T-helper 2 cell treated with Interferon-gamma antibody and Interleukin-4, amounts not matched to agents 100 ng/mL and 5 ng/mL, for 36 hours (primary cell): ENCODE results near the gene FBXO34. TPM values are rescaled to one million over a fixed set of nuclear protein-coding genes. Genes with fewer than 3 reads are reported as not detected.
"Not testable (repeated sequence)": the region's sequence is repeated elsewhere in the genome, so short reads cannot be mapped to it uniquely, and the experiment has no call there.

Source experiments
- intact Hi-C: fragments of 100-400 bp; cut with micrococcal nuclease; formaldehyde crosslinking; loops from one replicate; pipeline ENCODE4 v1.15.1; 2023
- total RNA-seq: library from RNA; stranded (reverse); gene quantifications from 2 replicates; pipeline ENCODE4 v1.2.3, GENCODE V29; 2022

The FBXO34 gene
- total RNA-seq, 1 donor from 2014 or later = 21.9 TPM

DNA sequence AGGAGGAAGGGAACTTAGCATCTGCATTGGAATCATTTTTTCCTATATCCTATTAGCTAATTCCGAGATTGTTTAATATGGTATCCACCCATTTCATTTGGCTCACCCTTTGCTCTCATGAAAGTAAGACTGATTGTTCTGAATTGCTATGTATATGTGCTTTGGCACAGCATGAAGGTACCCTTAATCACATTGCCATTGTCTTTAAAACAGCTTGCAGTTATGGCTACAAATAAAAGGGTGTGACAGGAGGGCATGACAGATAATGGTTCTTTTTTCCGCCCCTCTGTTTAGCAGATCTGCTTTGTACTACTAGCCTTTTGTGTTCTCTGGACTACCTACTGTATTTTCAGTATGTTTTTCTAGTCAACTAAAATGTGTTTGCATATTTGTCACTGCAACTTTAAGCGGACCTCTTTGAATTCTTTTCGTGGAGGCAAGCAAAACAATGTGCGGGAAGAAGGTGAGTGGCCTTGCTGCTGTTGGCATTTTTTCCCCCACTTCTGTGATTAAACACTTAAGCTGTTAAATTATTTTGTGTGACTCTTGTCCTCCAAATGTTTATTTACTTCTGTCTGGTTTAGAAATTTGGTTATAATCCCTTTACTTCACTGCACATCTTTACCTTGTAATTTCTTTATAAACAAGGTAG lies 35.8 kb downstream of the FBXO34 start:
- intact Hi-C loops = no loop called here

DNA sequence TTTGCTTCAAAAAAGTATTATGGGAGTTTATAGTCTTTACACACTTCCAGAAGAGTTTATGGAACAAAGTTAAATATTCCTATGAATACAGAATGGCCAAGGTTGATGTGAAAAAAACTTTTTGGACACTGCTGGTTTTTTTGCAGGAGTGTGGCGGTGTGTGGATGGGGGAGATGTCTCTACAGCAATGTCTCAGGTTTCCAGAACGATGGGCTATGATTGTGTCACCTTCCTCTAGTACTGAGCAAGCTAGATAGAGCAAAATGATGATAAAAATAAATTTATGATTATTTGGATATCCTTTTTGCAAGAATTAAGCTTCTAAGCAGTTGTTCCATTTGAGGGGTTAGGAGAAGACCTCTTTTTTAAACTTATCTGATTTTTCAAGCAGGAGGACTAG lies 37.9 kb downstream of the FBXO34 start:
- intact Hi-C loops = no loop called here

DNA sequence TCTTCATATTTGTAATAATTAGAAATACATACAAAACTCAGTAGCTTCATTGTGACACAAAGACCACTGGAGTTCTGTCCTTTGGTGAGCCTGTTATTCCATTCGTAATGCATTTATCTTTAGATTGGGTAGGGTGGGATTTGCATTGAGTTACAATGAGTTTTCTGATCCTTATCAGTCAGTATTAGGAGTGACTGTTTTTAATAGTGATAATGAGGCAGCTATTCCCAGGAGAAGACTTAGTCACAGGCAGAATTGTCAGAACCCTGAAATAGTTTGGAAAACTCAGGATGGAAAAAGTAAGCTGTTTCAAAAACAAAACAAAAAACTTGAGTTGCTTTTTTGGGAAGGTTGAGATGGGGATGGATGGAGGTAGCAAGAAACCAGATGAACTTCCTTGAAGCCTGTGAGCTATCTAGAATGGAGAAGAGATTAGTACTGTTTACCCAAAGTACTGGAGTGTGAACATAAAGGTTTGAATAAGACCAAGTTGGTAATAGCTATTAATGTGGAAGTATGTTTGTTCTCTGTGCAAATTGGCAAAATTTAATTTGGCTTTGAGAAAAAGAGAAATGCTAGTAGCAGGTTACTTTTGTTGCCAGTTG lies 38.6 kb downstream of the FBXO34 start:
- intact Hi-C loops = no loop called here

DNA sequence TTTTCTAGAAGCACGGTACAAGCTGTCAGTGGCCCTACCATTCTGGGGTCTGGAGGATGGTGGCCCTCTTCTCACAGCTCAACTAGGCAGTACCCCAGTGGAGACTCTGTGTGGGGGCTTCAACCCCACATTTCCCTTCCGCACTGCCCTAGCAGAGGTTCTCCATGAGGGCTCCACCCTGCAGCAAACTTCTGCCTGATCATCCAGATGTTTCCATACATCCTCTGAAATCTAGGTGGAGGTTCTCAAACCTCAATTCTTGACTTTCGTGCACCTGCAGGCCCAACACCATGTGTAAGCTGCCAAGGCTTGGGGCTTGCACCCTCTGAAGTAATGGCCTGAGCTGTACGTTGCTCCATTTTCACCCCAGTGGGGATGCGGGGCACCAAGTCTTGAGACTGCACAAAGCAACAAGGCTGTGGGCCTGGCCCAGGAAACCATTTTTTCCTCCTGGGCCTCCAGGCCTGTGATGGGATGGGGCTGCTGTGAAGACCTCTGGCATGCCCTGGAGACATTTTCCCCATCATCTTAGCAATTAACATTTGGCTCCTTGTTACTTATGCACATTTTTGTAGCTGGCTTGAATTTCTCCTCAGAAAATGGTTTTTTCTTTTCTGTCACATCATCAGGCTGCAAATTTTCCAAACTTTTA lies 41.3 kb downstream of the FBXO34 start:
- intact Hi-C loops = not testable (repeated sequence)

DNA sequence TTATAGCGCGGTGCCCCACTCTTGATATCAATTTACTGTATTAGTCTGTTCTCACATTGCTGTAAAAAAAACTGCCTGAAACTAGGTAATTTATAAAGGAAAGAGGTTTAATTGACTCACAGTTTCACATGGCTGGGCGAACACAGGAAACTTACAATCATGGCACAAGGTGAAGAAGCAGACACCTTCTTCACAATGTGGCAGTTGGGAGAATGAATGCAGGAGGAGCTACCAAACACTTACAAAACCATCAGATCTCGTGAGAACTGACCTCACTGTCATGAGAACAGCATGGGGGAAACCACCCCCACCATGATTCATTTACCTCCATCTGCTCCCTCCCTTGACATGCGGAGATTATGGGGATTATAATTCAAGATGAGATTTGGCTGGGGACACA lies 42.3 kb downstream of the FBXO34 start:
- intact Hi-C loops = no loop called here

DNA sequence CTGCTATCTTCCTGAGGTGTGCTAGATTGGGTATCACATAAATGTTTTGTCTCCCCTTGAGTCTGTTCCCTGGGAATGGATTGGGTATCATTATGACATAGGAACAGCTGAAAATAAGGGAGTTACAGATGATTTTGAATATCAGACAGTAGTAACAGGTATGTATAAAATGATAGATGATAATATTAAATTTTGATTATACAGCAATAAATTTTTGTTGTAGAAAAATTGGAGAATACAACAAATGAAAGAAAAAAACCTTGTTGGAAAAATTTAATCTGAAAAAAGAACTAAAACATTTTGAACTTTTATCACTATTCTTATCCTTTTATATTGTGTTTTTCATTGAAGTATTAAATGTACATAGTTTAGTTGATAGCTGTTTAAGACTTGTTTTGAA lies 43.2 kb downstream of the FBXO34 start:
- intact Hi-C loops = no loop called here

DNA sequence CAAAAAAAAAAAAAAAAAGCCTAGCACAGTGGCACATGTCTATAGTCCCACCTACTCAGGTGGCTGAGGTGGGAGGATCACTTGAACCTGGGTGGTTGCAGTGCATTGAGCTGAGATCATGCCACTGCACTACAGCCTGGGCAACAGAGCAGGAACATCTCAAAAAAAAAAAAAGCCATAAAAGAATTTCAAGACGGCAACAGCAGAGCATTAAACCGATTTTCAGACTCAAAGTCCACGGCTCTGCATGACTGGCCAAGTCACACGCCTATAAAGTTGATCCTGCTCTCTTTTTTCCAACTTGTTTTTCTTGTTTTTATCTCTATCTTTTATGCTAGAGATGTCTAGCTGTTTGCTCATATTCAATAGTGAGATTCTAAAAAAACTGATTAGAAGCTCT lies 45.3 kb downstream of the FBXO34 start:
- intact Hi-C loops = no loop called here

DNA sequence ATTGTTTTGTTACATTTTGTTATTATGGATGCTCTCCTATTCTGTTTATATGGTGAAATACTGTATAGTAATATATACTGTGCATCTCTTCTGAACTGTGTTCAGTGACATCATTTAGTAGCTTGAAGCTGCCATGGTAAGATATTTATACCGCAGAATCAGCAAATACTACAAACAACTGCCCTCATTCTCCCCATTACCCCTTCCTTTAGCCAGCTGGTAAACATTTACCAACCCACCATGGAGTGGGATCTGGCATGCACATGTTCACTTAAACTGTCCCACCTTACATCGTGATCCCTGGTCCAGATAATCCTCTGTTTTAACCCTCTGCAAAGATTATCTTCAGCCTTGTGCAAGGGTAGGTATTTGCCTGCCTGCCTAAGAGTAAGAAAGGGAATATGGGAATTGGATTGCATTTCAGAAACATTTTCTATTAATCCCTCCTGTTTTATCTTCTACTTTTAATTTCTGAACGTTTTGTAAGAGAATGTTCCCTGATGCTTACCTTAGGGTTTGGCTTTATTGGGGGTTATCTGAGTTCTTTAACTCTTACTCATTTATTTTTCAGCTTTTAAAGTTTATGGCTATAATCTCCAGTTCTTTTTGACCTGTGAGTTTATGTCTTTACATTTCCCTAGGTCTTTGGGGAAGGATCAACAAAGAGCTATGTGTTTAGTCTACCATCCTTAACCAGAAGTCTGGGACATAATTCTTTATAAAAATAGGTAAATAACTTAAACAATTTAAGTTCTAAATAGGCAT lies 46.5 kb downstream of the FBXO34 start:
- intact Hi-C loops = no loop called here

DNA sequence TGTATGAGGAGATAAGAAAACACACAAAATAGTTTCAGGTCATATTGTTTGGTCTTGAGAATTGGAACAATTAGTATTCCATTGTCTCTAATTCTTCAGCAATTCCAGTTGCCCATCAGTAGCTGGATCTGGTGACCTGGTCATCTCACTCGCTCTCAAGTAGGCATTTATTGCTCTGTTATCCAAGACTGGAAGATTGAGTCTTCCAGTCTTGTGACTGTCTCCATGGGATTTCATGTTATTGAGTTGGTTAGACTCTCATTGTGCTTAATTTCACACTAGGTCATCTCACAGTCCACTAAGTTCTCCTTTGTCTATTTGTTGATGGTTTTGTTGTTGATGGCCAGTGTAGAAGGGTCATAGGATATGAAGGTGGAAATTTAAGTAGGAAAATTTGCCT lies 47.5 kb downstream of the FBXO34 start:
- intact Hi-C loops = no loop called here

DNA sequence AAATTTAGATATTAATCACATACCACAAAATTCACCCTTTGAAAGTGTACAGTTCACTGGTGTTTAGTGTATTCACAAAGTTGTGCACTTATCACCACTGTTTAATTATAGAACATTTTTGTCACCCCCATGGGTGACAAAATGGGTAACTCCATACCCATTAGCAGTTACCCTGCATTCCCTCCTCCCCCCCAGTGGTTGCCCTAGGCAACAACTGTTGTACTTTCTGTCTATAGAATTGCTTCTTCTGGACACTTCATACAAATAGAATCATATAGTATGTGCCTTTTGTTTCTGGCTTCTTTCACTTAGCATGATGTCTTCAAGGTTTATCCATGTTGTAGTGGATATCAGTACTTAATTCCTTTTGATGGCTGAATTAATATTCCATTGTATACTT lies 52.7 kb downstream of the FBXO34 start:
- intact Hi-C loops = no loop called here

DNA sequence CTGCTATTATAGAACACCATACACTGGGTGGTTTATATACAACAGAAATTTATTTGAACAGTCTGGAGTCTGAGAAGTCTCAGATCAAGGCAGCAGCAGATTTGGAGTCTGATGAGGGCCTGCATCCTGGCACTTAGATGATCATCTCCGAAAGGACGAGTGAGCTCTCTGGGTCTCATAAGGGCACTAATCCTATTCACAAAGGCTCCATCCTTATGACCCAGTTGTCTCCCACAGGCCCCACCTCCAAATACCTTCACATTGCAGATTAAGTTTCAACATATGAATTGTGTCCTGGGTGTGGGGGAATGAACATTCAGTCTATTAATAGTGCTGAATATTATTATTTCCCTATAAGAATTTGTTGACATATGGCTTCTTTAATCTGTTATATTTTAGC lies 53.6 kb downstream of the FBXO34 start:
- intact Hi-C loops = no loop called here

DNA sequence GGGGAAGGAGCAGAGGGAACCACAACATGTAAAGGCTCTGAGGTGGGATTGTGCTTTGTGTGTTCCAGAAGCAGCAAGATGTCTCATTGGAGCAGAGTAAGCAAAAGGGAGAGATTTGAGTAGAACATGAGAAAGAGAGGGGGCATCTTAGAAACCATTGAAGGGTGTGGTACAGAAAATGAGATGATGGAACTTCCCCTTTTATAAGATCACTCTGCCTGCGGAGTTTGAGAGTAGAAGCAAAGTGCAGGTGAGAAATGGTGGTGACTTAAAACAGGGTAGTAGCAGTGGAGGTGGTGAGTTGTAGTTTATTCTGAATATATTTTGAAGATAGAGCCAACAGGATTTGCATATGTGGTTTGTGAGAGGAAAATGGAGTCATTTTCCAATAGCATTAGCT lies 56.0 kb downstream of the FBXO34 start:
- intact Hi-C loops = no loop called here

DNA sequence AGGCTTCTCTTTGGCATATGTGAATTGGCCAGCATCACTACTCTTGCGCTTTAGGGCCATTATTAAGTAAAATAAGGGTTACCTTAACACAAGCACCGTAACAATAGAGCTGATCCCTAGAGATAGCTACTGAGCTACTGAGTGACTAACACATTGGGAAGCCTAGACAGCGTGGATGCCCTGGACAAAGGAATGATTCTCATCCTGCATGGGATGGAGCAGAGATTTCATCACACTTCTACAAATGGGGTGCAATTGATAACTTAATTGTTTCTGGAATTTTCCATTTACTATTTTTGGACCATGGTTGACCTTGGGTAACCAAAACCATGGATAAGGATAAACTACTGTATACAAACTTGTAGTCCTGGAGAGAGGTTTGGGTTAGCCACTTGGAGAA lies 57.1 kb downstream of the FBXO34 start:
- intact Hi-C loops = no loop called here

DNA sequence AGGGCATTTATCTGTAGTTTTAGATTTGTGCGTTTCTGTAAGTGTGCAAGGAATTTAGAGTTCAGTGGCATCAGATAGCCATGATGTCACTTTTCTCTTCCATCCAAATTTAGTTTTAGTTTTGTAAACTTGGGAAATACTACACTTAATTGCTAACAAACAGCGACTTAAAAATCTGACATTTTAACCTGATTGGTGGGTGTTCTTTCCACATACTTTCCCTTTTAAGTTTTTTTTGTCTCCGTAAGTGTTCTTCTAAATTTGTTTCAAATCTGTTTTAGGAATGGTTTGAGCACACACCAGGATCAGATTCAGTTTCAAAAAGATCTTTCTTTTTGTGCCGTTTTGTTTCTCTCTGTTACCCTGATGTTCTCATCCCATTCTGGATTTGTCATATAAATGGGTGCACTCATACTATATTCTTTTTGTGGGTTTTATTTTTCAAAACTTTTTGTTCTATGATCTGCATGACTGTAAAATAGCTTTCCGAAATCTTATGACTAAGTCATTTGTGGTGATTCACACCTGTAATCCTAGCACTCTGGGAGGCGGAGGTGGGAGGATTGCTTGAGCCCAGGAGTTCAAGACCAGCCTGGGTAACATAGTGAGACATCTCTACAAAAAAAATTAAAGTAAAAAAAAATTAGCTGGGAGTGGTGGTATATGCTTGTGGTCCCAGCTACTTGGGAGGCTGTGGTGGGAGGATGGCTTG lies 58.9 kb downstream of the FBXO34 start:
- intact Hi-C loops = loop anchor here (5.0 to 10.0 kb wide), 3 partner anchors 252 to 448 kb away; partner anchors contain the start of genes KTN1 and MAPK1IP1L

DNA sequence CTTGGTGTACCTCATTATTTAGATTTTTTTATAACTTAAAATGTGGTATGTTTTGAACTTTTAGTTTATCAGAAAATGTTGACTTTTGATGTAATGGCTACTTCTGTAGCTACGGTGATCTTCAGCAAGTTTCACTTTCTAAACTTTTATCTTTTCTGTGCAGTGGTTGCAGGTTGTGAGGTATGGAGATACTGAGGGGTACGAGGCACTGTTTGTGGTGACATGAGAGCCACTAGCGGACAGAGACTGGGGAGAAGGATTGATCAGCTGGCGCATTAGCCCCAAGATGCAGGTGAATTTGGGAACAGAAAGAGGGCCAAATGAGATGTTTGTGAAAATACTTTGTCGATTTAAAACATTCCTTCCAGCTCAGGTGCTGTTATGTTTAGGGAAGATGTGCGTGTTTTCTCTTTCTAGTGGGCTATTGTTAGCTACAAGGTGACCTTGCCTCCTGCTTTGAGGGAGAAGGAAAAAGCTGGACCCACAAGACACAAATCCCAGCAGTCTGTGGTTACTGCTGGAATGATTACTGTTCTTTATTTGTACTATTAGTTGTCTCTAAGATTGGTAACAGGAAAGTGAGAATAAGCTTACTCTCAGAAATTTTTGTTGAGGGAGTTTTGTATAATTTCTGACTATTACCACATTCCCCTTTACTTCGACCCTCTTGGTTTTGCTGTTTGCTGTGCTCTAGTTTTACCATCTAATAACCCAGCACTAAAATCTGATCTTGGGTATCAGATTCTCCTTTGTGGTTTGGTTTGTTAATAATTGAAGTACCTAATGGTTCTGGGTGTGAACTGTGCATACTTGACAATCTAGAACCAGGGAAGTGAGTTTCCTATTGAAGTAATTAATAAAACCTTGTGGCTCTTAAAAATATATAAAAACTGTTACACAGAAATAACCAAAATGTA lies 61.7 kb downstream of the FBXO34 start:
- intact Hi-C loops = loop anchor here (1.0 to 10.0 kb wide), 5 partner anchors 62 to 451 kb away; partner anchors contain the start of genes ATG14, FBXO34, KTN1 and MAPK1IP1L

DNA sequence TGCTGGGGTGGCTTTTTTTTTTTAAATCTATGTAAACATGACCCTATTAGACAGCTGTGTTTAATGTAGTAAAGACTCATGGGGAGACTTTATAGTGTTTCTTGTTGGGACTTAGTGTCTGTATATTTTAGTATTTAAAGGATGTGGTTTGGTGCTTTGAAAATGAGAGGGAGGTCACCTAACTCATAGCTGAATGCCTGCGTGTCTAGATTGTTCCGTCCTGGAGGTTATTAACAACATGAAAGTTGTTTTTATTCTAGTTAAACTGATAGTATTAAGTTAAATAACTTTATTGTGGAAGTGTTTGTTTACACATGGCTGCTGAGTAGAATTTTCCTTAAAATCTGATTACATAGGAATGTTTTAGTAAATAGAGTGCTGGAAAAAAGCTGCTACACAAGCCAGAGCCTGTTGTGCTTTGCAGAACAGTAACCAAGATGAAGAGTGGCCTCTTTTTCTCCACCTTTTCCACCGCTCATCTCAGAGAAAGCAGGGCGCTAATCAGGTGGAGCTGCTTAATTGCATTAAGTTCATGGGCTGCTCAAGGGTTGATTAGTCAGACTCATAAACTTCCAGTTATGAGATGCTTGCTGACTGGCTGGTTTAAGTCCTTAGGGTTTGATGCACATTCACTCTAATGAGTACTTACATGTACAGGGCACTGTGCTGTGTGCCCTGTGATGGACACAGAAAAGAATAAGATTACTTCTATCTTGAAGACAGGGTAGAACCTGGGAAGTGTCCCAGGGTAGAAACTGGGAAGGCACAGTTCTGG lies 62.7 kb downstream of the FBXO34 start:
- intact Hi-C loops = loop anchor here (2.0 to 10.0 kb wide), 4 partner anchors 77 to 452 kb away; partner anchors contain the start of genes ATG14, KTN1 and MAPK1IP1L

DNA sequence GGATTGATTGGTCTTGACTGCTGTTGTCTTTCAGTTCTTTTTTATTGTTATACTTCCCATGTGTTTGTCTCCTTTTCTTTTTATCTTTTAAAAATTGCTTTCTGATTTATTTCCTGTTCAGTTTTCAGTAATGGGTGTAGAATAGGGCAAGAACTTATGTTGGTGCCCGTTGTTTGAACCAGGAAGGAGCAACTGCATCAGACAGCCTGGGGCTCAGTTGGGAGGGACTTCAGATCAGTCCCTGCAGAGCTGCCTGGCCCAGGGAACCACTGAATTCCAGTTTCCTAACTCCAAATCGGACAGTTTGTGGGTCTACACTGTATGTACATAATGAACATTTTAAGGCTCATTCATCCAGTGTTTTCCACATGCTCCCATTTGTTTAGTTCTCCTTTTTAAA lies 64.9 kb downstream of the FBXO34 start:
- intact Hi-C loops = loop anchor here (2.0 to 10.0 kb wide), 2 partner anchors 39 to 281 kb away; partner anchors contain the start of gene MAPK1IP1L

DNA sequence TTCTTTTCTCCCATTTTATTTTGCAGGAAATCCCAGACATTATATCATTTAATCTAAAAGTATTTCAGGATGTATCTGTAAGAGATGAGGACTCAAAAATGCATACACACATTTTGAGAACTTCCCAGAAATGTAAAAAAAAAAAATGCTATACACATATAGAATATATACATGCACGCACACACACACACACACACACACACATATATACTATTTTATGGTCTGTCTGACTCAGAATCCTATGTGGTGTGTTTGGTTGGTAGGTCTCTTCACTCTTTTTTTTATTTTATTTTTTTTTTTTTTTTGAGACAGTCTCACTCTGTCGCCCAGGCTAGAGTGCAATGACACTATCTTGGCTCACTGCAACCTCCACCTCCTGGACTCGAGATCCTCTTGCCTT lies 65.5 kb downstream of the FBXO34 start:
- intact Hi-C loops = loop anchor here (1.0 to 10.0 kb wide), 4 partner anchors 18 to 282 kb away; partner anchors contain the start of genes FBXO34 and MAPK1IP1L

DNA sequence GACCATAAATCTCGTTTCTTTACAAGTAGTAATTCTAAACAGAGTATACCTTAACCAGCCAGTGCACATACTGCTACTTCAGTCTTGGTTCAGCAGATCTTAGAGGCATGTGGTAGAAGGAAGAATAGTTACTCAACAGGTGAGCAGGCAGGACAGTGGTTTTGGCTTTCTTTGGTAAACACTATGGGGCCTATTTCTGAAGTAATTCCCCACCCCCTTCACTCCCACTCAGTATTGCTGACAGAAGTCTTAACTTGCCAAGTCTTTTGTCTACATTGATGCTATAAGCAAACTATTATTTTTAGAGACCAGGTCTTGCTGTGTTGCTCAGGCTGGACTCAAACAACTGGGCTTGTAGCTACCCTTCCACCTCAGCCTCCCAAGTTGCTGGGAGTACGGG lies 68.5 kb downstream of the FBXO34 start:
- intact Hi-C loops = loop anchor here (10.0 kb wide), 1 partner anchor 285 kb away; the partner anchor contains the start of gene MAPK1IP1L
